Muscle layer of duodenum (tissue), 2 donors: ENCODE measurements around the gene H6PD.

Experiments
- H3K27ac ChIP-seq: one replicate; pipeline ENCODE4 v1.7.0; 2013; ENCODE audit warnings: mild to moderate bottlenecking, low read length
- H3K27me3 ChIP-seq: one replicate; pipeline ENCODE4 v1.7.0; 2013; ENCODE audit warnings: low read depth, mild to moderate bottlenecking, control low read depth, low read length
- H3K36me3 ChIP-seq, 2 donors: one replicate each; pipeline ENCODE4 v1.7.0; 2013; ENCODE audit warnings: low read length in 2 of 2, control low read depth in 1 of 2, mild to moderate bottlenecking in 1 of 2; ENCODE audit not compliant: insufficient read depth in 2 of 2, control insufficient read depth in 1 of 2
- H3K4me1 ChIP-seq, 2 donors: one replicate each; pipeline ENCODE4 v1.7.0; 2013; ENCODE audit warnings: low read length in 2 of 2, mild to moderate bottlenecking in 2 of 2, control low read depth in 1 of 2, moderate library complexity in 1 of 2; ENCODE audit not compliant: insufficient read depth in 2 of 2, control insufficient read depth in 1 of 2
- H3K4me3 ChIP-seq, 2 donors: one replicate each; pipeline ENCODE4 v1.7.0; 2013; ENCODE audit warnings: low read length in 2 of 2, low read depth in 1 of 2, mild to moderate bottlenecking in 1 of 2
- H3K9me3 ChIP-seq, 2 donors: one replicate each; pipeline ENCODE4 v1.7.0; 2013; ENCODE audit warnings: low read length in 2 of 2, control low read depth in 1 of 2, mild to moderate bottlenecking in 1 of 2; ENCODE audit not compliant: control insufficient read depth in 1 of 2
- donor health status: healthy.

Gene H6PD

DNA sequence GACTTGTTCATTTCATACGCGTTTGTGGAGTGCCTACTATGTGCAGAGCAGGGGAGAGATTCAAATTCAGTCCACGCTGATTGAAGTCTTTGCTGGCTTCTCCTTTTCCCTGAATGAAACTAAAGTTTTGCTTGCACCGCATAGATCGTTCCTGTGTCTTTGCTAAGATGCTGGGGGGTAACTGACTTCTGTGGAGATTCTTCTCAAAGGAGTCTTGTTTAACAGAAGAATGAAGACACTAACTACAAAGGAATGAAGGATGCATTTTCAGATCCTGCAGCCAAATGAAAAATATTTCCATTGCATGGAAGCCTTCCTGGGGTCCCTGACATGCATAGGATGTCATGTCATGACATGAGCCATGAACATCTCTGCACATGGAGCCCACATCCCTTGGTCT, 26.9 kb upstream of the H6PD start:
- Histone ChIP-seq H3K4me1 (peaks cover 0 to under 1% of the 10 kb centered on the region in 2 donors), H3K27me3 (peaks cover 15% of the 10 kb centered on the region), H3K9me3 (no peaks in the 10 kb centered on the region), H3K4me3 (no peak overlapping the region), H3K36me3 (no peaks in the 10 kb centered on the region), H3K27ac (no peak overlapping the region)

- Histone ChIP-seq H3K9me3 (no peaks in the 10 kb centered on the region), H3K27ac (no peak overlapping the region), H3K27me3 (no peaks in the 10 kb centered on the region), H3K36me3 (no peaks in the 10 kb centered on the region), H3K4me1 (no peaks in the 10 kb centered on the region), H3K4me3 (no peak overlapping the region)
Measured at GRCh38 chr1:9211291-9211811, 23.2 kb upstream of the H6PD start.

- no peak overlapping the region for H3K4me3 ChIP-seq
- no peak overlapping the region for H3K27ac ChIP-seq
- no peaks in the 10 kb centered on the region for H3K4me1 ChIP-seq
- no peaks in the 10 kb centered on the region for H3K27me3 ChIP-seq
- H3K9me3 ChIP-seq, result no peaks in the 10 kb centered on the region
- H3K36me3 ChIP-seq, result no peaks in the 10 kb centered on the region
Measured at GRCh38 chr1:9212735-9213134, 21.8 kb upstream of the H6PD start.

DNA sequence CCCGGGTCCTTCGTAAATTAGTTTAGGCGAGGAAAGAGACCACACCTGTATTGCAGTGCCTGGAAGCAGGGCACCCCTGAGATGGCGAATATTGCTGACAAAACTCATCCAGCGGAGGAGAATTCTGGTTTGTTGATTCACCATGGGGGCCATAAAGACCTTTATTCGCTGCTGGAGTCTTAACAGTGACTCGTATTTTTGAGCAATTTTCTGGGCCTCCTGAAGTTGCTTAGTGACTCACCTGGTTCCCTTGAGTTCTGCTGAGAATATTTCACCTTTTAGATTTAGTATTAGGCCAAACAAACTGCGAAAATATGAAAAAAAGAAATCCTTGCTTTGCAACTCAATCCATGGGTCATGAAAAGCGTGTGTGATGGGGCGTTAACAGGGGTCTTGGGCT, 20.6 kb upstream of the H6PD start:
- H3K9me3 ChIP-seq, result no peaks in the 10 kb centered on the region
- H3K4me3 ChIP-seq, result no peak overlapping the region
- no peaks in the 10 kb centered on the region for H3K27me3 ChIP-seq
- H3K4me1 ChIP-seq, result no peaks in the 10 kb centered on the region
- no peak overlapping the region for H3K27ac ChIP-seq
- H3K36me3 ChIP-seq, result no peaks in the 10 kb centered on the region

DNA sequence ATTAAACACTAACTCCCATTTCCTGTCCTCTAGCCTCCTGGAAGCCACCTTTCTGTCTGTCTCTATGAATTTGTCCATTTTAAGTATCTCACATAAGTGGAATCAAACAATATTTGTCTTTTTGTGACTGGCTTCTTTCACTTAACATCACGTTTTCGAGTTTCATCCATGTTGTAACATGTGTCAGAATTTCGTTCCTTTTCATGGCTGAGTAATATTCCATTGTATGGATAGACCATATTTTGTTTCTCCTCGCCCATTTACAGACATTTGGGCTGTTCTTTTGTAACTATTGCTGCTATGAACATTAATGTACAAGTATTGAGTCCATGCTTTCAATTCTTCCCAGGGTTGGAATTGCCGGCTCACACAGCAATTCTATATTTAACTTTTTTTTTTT, 15.7 kb upstream of the H6PD start:
- Histone ChIP-seq H3K27me3 (no peaks in the 10 kb centered on the region), H3K27ac (no peak overlapping the region), H3K9me3 (no peaks in the 10 kb centered on the region), H3K4me3 (no peak overlapping the region), H3K36me3 (no peaks in the 10 kb centered on the region), H3K4me1 (no peaks in the 10 kb centered on the region)

- H3K4me3 ChIP-seq, result no peak overlapping the region
- no peaks in the 10 kb centered on the region for H3K27me3 ChIP-seq
- no peaks in the 10 kb centered on the region for H3K9me3 ChIP-seq
- no peak overlapping the region for H3K27ac ChIP-seq
- no peaks in the 10 kb centered on the region for H3K36me3 ChIP-seq
- H3K4me1 ChIP-seq, result no peaks in the 10 kb centered on the region
Measured at GRCh38 chr1:9222846-9223625, 11.5 kb upstream of the H6PD start.

GRCh38 chr1:9224664-9225410, 9.7 kb upstream of the H6PD start:
- Histone ChIP-seq H3K27me3 (no peaks in the 10 kb centered on the region), H3K9me3 (no peaks in the 10 kb centered on the region), H3K4me3 (no peak overlapping the region), H3K27ac (no peak overlapping the region), H3K4me1 (no peaks in the 10 kb centered on the region), H3K36me3 (no peaks in the 10 kb centered on the region)

GRCh38 chr1:9225411-9225785, 9.2 kb upstream of the H6PD start:
- Histone ChIP-seq H3K27me3 (no peaks in the 10 kb centered on the region), H3K4me3 (no peak overlapping the region), H3K36me3 (no peaks in the 10 kb centered on the region), H3K4me1 (no peaks in the 10 kb centered on the region), H3K27ac (no peak overlapping the region), H3K9me3 (no peaks in the 10 kb centered on the region)

DNA sequence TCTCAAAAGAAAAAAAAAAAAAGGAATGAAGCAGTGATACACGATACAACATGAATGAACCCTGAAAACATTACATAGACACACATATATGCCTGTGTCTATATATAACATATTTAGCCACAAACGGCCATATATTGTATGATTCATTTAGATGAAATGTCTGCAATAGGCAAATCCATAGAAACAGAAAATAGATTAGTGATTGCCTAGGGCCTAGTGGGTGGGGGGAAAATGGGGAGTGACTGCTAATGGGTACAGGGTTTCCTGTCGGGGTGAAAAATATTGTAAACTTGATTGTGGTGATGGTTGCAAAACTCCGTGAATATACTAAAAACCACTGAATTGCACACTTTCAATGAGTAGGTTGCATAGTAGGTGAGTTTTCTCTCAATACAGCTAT, 6.0 kb upstream of the H6PD start:
- Histone ChIP-seq H3K9me3 (no peaks in the 10 kb centered on the region), H3K27me3 (no peaks in the 10 kb centered on the region), H3K36me3 (no peaks in the 10 kb centered on the region), H3K4me1 (no peaks in the 10 kb centered on the region), H3K4me3 (no peak overlapping the region), H3K27ac (no peak overlapping the region)

GRCh38 chr1:9229549-9229948, 5.0 kb upstream of the H6PD start:
- Histone ChIP-seq H3K27ac (no peak overlapping the region), H3K9me3 (no peaks in the 10 kb centered on the region), H3K27me3 (no peaks in the 10 kb centered on the region), H3K4me1 (no peaks in the 10 kb centered on the region), H3K36me3 (no peaks in the 10 kb centered on the region), H3K4me3 (no peak overlapping the region)

- Histone ChIP-seq H3K27me3 (no peaks in the 10 kb centered on the region), H3K36me3 (no peaks in the 10 kb centered on the region), H3K4me1 (peaks cover 0 to 6% of the 10 kb centered on the region in 2 donors), H3K4me3 (no peak overlapping the region), H3K27ac (no peak overlapping the region), H3K9me3 (no peaks in the 10 kb centered on the region)
Measured at GRCh38 chr1:9230869-9231533, 3.6 kb upstream of the H6PD start.
